ENCODE data around the gene OASL.

DNA sequence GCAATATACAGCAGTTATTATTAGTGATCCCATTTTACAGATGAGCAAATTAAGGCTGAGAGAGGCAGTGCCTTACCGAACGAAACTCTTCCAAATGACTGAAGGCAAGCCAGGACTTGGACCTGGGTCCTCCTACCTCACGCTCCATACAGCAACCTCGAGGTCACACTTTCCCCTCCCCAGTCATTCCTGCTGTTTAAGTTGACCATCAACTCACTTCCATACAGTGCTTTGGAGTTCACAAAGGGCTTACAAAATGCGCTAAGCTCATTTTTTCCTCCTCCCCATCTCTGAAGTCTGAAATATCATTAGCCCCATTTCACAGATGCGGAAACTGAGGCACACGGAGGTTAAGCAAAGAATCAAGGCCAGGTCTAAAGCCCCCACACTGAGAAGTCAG lies 56.4 kb downstream of the OASL start:
- TF ChIP-seq, protein P1, sequence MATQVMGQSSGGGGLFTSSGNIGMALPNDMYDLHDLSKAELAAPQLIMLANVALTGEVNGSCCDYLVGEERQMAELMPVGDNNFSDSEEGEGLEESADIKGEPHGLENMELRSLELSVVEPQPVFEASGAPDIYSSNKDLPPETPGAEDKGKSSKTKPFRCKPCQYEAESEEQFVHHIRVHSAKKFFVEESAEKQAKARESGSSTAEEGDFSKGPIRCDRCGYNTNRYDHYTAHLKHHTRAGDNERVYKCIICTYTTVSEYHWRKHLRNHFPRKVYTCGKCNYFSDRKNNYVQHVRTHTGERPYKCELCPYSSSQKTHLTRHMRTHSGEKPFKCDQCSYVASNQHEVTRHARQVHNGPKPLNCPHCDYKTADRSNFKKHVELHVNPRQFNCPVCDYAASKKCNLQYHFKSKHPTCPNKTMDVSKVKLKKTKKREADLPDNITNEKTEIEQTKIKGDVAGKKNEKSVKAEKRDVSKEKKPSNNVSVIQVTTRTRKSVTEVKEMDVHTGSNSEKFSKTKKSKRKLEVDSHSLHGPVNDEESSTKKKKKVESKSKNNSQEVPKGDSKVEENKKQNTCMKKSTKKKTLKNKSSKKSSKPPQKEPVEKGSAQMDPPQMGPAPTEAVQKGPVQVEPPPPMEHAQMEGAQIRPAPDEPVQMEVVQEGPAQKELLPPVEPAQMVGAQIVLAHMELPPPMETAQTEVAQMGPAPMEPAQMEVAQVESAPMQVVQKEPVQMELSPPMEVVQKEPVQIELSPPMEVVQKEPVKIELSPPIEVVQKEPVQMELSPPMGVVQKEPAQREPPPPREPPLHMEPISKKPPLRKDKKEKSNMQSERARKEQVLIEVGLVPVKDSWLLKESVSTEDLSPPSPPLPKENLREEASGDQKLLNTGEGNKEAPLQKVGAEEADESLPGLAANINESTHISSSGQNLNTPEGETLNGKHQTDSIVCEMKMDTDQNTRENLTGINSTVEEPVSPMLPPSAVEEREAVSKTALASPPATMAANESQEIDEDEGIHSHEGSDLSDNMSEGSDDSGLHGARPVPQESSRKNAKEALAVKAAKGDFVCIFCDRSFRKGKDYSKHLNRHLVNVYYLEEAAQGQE (IDR thresholded peaks at IDR 0.05): no peak
- TF ChIP-seq, protein P2, sequence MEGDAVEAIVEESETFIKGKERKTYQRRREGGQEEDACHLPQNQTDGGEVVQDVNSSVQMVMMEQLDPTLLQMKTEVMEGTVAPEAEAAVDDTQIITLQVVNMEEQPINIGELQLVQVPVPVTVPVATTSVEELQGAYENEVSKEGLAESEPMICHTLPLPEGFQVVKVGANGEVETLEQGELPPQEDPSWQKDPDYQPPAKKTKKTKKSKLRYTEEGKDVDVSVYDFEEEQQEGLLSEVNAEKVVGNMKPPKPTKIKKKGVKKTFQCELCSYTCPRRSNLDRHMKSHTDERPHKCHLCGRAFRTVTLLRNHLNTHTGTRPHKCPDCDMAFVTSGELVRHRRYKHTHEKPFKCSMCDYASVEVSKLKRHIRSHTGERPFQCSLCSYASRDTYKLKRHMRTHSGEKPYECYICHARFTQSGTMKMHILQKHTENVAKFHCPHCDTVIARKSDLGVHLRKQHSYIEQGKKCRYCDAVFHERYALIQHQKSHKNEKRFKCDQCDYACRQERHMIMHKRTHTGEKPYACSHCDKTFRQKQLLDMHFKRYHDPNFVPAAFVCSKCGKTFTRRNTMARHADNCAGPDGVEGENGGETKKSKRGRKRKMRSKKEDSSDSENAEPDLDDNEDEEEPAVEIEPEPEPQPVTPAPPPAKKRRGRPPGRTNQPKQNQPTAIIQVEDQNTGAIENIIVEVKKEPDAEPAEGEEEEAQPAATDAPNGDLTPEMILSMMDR (IDR thresholded peaks at IDR 0.05): no peak
- no peak for TF ChIP-seq PHF8 (IDR thresholded peaks at IDR 0.05; ENCODE audit: borderline replicate concordance, low read depth)
